Naive B cell (primary cell): ENCODE results near the gene SPATA17. TPM values are rescaled to one million over a fixed set of nuclear protein-coding genes. Genes with fewer than 3 reads are reported as not detected.
A peak's percentile ranks its signal among the peaks of the same experiment; 100 is the strongest.
"Not testable (repeated sequence)": the region's sequence is repeated elsewhere in the genome, so short reads cannot be mapped to it uniquely, and the experiment has no call there.

ENCODE experiments used
- ATAC-seq, 2 donors: fragments of 150-1000 bp; cut with Tn5 transposase; 2 replicates each; pipeline ENCODE4 v1.10.0; 2021; ENCODE audit warnings: low read depth in 2 of 2, mild to moderate bottlenecking in 2 of 2, moderate library complexity in 2 of 2
- DNase-seq: peaks from one replicate; pipeline ENCODE4 v3.0.0; 2022
- H3K27ac Mint-ChIP-seq, 6 donors: one replicate each; pipeline ENCODE4 v1.8.0; 2020 to 2022; ENCODE audit warnings: mild to moderate bottlenecking in 6 of 6, mixed read lengths in 6 of 6, moderate library complexity in 5 of 6, inconsistent platforms in 2 of 6
- H3K27me3 Mint-ChIP-seq, 3 donors: one replicate each; pipeline ENCODE4 v1.8.0; 2021 to 2022; ENCODE audit warnings: mixed read lengths in 3 of 3, mild to moderate bottlenecking in 1 of 3
- H3K36me3 Mint-ChIP-seq, 2 donors: one replicate each; pipeline ENCODE4 v1.8.0; 2020 to 2022; ENCODE audit warnings: mixed read lengths in 2 of 2, inconsistent platforms in 1 of 2, mild to moderate bottlenecking in 1 of 2
- H3K4me1 Mint-ChIP-seq, 3 donors: one replicate each; pipeline ENCODE4 v1.8.0; 2020 to 2022; ENCODE audit warnings: mixed read lengths in 3 of 3, inconsistent platforms in 1 of 3, mild to moderate bottlenecking in 1 of 3, moderate library complexity in 1 of 3
- H3K4me3 Mint-ChIP-seq, 8 donors: one replicate each; pipeline ENCODE4 v1.8.0; 2020 to 2022; ENCODE audit warnings: mild to moderate bottlenecking in 8 of 8, mixed read lengths in 8 of 8, moderate library complexity in 8 of 8, inconsistent platforms in 2 of 8
- H3K9me3 Mint-ChIP-seq, 7 donors: one replicate each; pipeline ENCODE4 v1.8.0; 2020 to 2022; ENCODE audit warnings: mixed read lengths in 7 of 7, mild to moderate bottlenecking in 5 of 7, inconsistent platforms in 2 of 7, moderate library complexity in 1 of 7
- polyA plus RNA-seq, 6 donors: library from polyadenylated mRNA; unstranded; fragments of 300-500 nt; fragmentation: Illumina TruSeq; gene quantifications; one replicate each; pipeline ENCODE4 v1.2.3, GENCODE V29; 2021; ENCODE audit warnings: low read depth in 6 of 6

The SPATA17 gene
- polyA plus RNA-seq, 6 donors from 2014 or later = not detected

DNA sequence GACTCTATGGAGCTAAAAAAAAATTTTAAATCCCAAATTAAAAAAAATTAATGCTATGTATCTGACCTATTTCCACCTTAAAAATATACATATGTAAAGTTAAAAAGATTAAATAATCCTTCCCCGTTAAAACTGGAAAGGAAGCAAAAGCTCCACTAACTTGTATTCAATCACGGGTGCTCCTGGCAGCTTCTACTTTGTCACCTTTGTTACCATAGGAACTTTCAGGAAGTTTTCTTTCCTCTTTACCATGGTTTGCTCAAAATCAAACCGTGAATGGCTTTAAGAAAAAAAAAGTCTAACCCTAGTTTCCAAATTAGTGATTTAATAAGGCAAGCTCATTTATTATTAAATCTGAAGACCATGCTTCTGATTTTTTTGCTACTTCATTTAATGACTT lies 3.7 kb upstream of the SPATA17 start:
- Mint-ChIP-seq H3K27ac (no peak overlapping the region), H3K36me3 (peaks cover 0 to 5% of the 10 kb centered on the region in 2 donors), H3K4me1 (peaks cover 19 to 26% (median 23%) of the 10 kb centered on the region in 3 donors), H3K27me3 (peaks cover 0 to 4% (median 2%) of the 10 kb centered on the region in 3 donors), H3K9me3 (peaks cover 0 to 3% (median 0%) of the 10 kb centered on the region in 7 donors), H3K4me3 (no peak overlapping the region)
- no peak for ATAC-seq
- DNase-seq = no peak

DNA sequence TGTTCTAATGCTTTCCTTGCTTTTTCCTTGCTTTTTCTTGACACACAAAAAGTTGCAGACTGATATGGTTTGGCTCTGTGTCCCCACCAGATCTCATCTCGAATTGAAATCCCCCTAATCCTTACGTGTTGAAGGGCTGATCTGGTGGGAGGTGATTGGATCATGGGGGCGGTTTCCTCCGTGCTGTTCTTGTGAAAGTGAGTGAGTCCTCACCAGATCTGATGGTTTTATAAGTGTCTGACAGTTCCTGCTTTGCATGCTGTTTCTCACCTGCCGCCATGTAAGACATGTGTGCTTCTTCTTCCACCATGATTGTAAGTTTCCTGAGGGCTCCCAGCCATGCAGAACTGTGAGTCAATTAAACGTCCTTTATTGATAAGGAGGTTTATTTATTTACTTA lies 11.3 kb downstream of the SPATA17 start:
- H3K27me3 Mint-ChIP-seq = peaks cover 12 to 24% (median 21%) of the 10 kb centered on the region in 3 donors
- H3K9me3 Mint-ChIP-seq = peaks cover 0 to 5% (median 0%) of the 10 kb centered on the region in 7 donors
- H3K4me3 Mint-ChIP-seq = no peak overlapping the region
- H3K27ac Mint-ChIP-seq = no peak overlapping the region
- H3K36me3 Mint-ChIP-seq = no peaks in the 10 kb centered on the region
- ATAC-seq (no peak), DNase-seq (no peak)
- no peaks in the 10 kb centered on the region for H3K4me1 Mint-ChIP-seq

DNA sequence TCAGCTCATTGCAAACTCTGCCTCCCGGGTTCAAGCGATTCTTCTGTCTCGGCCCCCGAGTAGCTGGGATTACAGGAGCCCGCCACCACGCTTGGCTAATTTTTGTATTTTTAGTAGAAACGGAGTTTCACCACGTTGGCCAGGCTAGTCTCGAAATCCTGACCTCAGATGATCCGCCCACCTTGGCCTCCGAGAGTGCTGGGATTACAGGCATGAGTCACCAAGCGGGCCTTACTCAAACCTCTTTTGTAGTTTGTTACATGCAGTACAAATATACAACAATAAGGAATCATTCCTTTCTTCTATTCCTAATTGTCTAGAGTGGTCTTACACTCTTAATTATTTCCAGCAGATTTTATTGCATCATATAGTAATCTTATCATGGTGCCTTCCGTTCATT lies 16.6 kb downstream of the SPATA17 start:
- Mint-ChIP-seq H3K36me3 (no peaks in the 10 kb centered on the region), H3K9me3 (peaks cover 0 to 2% (median 0%) of the 10 kb centered on the region in 7 donors), H3K4me3 (no peak overlapping the region), H3K27ac (no peak overlapping the region), H3K4me1 (no peaks in the 10 kb centered on the region), H3K27me3 (peaks cover 6 to 8% (median 6%) of the 10 kb centered on the region in 3 donors)
- DNase-seq (no peak), ATAC-seq (no peak)

GRCh38 chr1:217650674-217651073 lies 19.5 kb downstream of the SPATA17 start:
- H3K27me3 Mint-ChIP-seq = peaks cover 0 to 6% (median 0%) of the 10 kb centered on the region in 3 donors
- no peak for ATAC-seq

GRCh38 chr1:217660353-217661062 lies 29.4 kb downstream of the SPATA17 start:
- ATAC-seq (no peak), DNase-seq (no peak)
- no peaks in the 10 kb centered on the region for H3K36me3 Mint-ChIP-seq
- peaks cover 0 to 13% (median 7%) of the 10 kb centered on the region in 3 donors for H3K27me3 Mint-ChIP-seq
- no peak overlapping the region for H3K27ac Mint-ChIP-seq
- H3K4me1 Mint-ChIP-seq = no peaks in the 10 kb centered on the region
- H3K4me3 Mint-ChIP-seq = no peak overlapping the region
- H3K9me3 Mint-ChIP-seq = peaks cover 0 to 2% (median 0%) of the 10 kb centered on the region in 7 donors

More at GRCh38 chr1:217650674-217651073, 19.5 kb downstream of the SPATA17 start:
- Mint-ChIP-seq H3K36me3 (no peaks in the 10 kb centered on the region), H3K27ac (no peak overlapping the region), H3K4me3 (no peak overlapping the region), H3K9me3 (no peaks in the 10 kb centered on the region), H3K4me1 (no peaks in the 10 kb centered on the region)
- no peak for DNase-seq

GRCh38 chr1:217661407-217661806 lies 30.3 kb downstream of the SPATA17 start:
- Mint-ChIP-seq H3K4me3 (no peak overlapping the region), H3K4me1 (no peaks in the 10 kb centered on the region), H3K36me3 (no peaks in the 10 kb centered on the region), H3K9me3 (peaks cover 0 to 2% (median 0%) of the 10 kb centered on the region in 7 donors), H3K27ac (no peak overlapping the region), H3K27me3 (peaks cover 0 to 13% (median 7%) of the 10 kb centered on the region in 3 donors)
- ATAC-seq (no peak), DNase-seq (no peak)

GRCh38 chr1:217668351-217668940 lies 37.3 kb downstream of the SPATA17 start:
- ATAC-seq = no peak
- Mint-ChIP-seq H3K4me3 (no peak overlapping the region), H3K27me3 (peaks cover 0 to 24% (median 5%) of the 10 kb centered on the region in 3 donors), H3K36me3 (no peaks in the 10 kb centered on the region), H3K9me3 (no peaks in the 10 kb centered on the region), H3K27ac (no peak overlapping the region), H3K4me1 (no peaks in the 10 kb centered on the region)
- no peak for DNase-seq

- Mint-ChIP-seq H3K36me3 (no peaks in the 10 kb centered on the region), H3K4me3 (no peak overlapping the region), H3K27ac (peak overlapping the region in 1 of 6 donors; percentile 54), H3K9me3 (no peaks in the 10 kb centered on the region), H3K27me3 (peaks cover 0 to 11% (median 5%) of the 10 kb centered on the region in 3 donors), H3K4me1 (no peaks in the 10 kb centered on the region)
- DNase-seq (no peak), ATAC-seq (no peak)
Observed at GRCh38 chr1:217673387-217673786, 42.2 kb downstream of the SPATA17 start.

DNA sequence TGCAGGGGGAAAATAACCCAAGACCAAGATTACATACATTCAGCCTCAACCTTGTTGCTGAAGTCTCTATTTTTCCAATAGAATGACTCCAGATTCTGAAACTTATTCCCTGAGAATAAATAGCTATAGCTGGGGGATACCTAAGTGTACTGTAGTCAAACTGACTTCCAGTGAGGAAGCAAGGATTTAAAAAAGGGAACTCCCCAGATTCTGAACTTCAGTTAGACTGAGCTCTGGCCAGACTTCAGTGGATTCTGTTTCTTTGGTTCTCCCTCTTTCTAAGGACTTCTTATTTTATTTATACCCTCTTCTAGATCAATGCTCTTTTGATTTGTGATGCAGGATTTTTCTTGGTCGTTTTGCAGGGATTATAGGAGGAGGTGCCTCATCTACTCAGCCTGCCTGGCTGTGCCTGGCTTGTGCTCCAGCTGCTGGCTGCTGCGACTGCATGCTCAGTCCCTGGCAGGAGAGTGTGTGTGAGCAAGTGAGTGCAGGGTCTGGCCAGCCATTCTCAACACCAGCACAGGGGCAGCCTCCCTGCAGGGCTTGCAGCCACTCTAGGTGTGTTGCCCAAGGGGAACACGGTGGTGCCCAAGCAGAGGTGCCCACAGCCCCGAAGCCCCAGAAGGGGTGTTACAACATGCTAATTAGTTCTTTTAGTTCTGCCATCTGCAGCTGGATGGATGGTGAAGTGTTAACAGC lies 43.0 kb downstream of the SPATA17 start:
- Mint-ChIP-seq H3K27ac (no peak overlapping the region), H3K4me3 (no peak overlapping the region), H3K9me3 (no peaks in the 10 kb centered on the region), H3K36me3 (no peaks in the 10 kb centered on the region), H3K4me1 (no peaks in the 10 kb centered on the region), H3K27me3 (peaks cover 0 to 11% (median 6%) of the 10 kb centered on the region in 3 donors)
- no peak for ATAC-seq
- DNase-seq = no peak

DNA sequence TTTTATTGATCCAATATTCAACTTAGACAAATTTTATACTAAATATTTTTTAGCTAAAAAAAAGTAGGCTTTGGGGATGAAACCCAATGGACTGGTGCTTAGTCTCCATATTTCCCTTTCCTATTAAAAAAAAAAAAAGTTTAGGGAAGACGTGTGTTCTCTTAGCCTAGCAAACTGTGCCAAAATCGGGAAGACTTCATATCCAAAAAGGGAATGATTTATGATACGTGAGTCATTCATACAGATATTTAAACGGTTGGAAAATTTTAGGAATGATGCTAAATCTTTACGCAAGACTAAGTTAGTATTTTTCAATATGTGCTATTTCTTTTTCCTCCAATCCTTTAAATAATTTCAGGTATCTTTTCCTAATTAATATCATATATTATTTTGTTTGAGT lies 50.7 kb downstream of the SPATA17 start:
- Mint-ChIP-seq H3K27me3 (peaks cover 0 to 4% (median 0%) of the 10 kb centered on the region in 3 donors), H3K9me3 (no peaks in the 10 kb centered on the region), H3K4me3 (no peak overlapping the region), H3K4me1 (no peaks in the 10 kb centered on the region), H3K36me3 (no peaks in the 10 kb centered on the region), H3K27ac (no peak overlapping the region)
- DNase-seq = no peak
- ATAC-seq = no peak

- Mint-ChIP-seq H3K4me1 (no peaks in the 10 kb centered on the region), H3K36me3 (no peaks in the 10 kb centered on the region), H3K4me3 (no peak overlapping the region), H3K27me3 (no peaks in the 10 kb centered on the region), H3K9me3 (no peaks in the 10 kb centered on the region), H3K27ac (no peak overlapping the region)
- ATAC-seq (no peak), DNase-seq (no peak)
Observed at GRCh38 chr1:217687511-217687910, 56.4 kb downstream of the SPATA17 start.

DNA sequence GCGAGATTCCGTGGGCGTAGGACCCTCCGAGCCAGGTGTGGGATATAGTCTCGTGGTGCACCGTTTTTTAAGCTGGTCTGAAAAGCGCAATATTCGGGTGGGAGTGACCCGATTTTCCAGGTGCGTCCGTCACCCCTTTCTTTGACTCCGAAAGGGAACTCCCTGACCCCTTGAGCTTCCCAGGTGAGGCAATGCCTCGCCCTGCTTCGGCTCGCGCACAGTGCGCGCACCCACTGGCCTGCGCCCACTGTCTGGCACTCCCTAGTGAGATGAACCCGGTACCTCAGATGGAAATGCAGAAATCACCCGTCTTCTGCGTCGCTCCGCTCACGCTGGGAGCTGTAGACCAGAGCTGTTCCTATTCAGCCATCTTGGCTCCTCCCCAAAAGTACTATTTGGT lies 65.0 kb downstream of the SPATA17 start:
- H3K27me3 Mint-ChIP-seq, H3K36me3 Mint-ChIP-seq, H3K4me1 Mint-ChIP-seq, H3K27ac Mint-ChIP-seq, ATAC-seq, DNase-seq, H3K4me3 Mint-ChIP-seq, H3K9me3 Mint-ChIP-seq: not testable (repeated sequence)

GRCh38 chr1:217703326-217703725 lies 72.2 kb downstream of the SPATA17 start:
- no peaks in the 10 kb centered on the region for H3K27me3 Mint-ChIP-seq
- H3K27ac Mint-ChIP-seq = no peak overlapping the region
- ATAC-seq (no peak), DNase-seq (no peak)
- no peak overlapping the region for H3K4me3 Mint-ChIP-seq
- no peaks in the 10 kb centered on the region for H3K4me1 Mint-ChIP-seq
- peaks cover 0 to 10% (median 4%) of the 10 kb centered on the region in 7 donors for H3K9me3 Mint-ChIP-seq
- H3K36me3 Mint-ChIP-seq = no peaks in the 10 kb centered on the region
